Tibial nerve (tissue), 4 donors: ENCODE measurements around the gene FOXE3. TPM values are rescaled to one million over a fixed set of nuclear protein-coding genes. Genes with fewer than 3 reads are reported as not detected.

Source experiments
- DNase-seq, 2 donors: peaks; one replicate each; pipeline ENCODE4 v3.0.0-alpha.2; 2019; ENCODE audit warnings: low spot score in 2 of 2
- H3K27ac ChIP-seq, 4 donors: fragments of 200-600 bp; sonication (generic) in 3 of 4; one replicate each; pipeline ENCODE4 v1.5.1; 2017 to 2019; ENCODE audit warnings: mild to moderate bottlenecking in 1 of 4
- H3K27me3 ChIP-seq, 2 donors: fragments of 200-600 bp; sonication (generic) in 1 of 2; one replicate each; pipeline versions ENCODE4 v1.5.1 to v1.6.0; 2017 to 2019
- H3K36me3 ChIP-seq, 3 donors: fragments of 200-600 bp; sonication (generic); one replicate each; pipeline ENCODE4 v1.5.1; 2018 to 2019
- H3K4me1 ChIP-seq, 4 donors: fragments of 200-600 bp; sonication (generic) in 3 of 4; one replicate each; pipeline ENCODE4 v1.5.1; 2017 to 2019
- H3K4me3 ChIP-seq, 4 donors: fragments of 200-600 bp; sonication (generic) in 3 of 4; one replicate each; pipeline ENCODE4 v1.5.1; 2017 to 2019; ENCODE audit warnings: mild to moderate bottlenecking in 1 of 4, moderate library complexity in 1 of 4
- H3K9me3 ChIP-seq, 4 donors: fragments of 200-600 bp; sonication (generic) in 3 of 4; one replicate each; pipeline ENCODE4 v1.5.1; 2017 to 2019
- EP300 ChIP-seq, 2 donors: sonication (generic); formaldehyde crosslinking; IDR thresholded peaks; one replicate each; pipeline ENCODE4 v1.6.1; 2017; ENCODE audit warnings: antibody characterized with exemption in 2 of 2, mild to moderate bottlenecking in 1 of 2
- POLR2A ChIP-seq, 2 donors: fragments of 450-650 bp; IDR thresholded peaks; one replicate each; pipeline ENCODE4 v1.6.1; 2017; ENCODE audit warnings: antibody characterized with exemption in 2 of 2, mild to moderate bottlenecking in 2 of 2, moderate library complexity in 2 of 2
- WGBS, 2 donors: methylation state at CpG; one replicate each; pipeline ENCODE4 v1.1.5; 2018; 5-methylcytosine and 5-hydroxymethylcytosine counted together
- total RNA-seq, 4 donors: library from RNA; depleted of rRNA; stranded (reverse); fragments of >200 nt; gene quantifications; one replicate each; pipeline ENCODE4 v1.1.0, GENCODE V29; 2016
- TF ChIP-seq, protein P1 (sequence below), 5 experiments: fragments of 200-600 bp in 3 of 5; fragments of 450-650 bp in 2 of 5; sonication (generic) in 3 of 5; IDR thresholded peaks; one replicate each; pipeline ENCODE4 v1.5.1; 2016 to 2019; ENCODE audit warnings: antibody characterized with exemption in 5 of 5, mild to moderate bottlenecking in 3 of 5, moderate library complexity in 2 of 5

The FOXE3 gene
- total RNA-seq, 4 donors from 2014 or later, result 0.21 to 0.98 TPM; not detected in 2

DNA sequence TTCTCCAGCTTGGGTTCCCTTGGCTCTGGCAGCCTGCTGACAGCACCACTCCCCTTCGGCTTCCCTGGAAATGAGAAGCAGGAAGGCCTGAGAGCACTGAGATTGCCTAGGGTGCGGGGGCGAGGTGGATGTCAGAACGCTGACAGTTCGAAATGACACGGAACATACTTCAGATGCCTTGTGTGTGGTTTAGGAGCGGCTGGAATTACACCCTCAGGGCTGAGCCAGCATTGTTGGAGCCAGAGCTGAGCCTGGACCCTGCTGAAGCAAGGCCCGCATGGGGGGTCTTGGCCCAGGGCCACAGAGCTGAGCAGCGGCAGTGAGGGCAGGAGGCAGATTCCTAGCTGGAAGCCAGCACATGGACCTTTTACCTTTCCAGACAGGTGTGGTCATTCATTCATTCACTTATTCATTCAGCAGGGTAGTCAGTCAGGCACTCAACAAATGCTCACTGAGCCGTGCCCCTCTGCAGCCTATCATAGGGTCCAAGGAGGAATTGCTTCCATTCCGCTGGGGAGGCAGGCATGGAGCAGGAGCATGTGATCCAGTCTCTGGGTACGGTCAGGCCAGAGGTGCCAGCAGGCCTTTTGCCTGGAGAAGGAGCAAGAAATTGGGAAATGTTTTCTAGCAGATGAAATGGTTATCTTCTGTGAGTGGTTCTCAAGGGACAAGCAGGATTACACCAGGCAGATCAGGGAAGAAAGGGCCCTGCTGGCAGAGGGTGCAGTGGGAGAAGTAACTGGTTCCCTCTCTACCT lies 6.6 kb upstream of the FOXE3 start:
- no peak for DNase-seq
- no peaks in the 10 kb centered on the region for H3K36me3 ChIP-seq
- H3K9me3 ChIP-seq, result no peaks in the 10 kb centered on the region
- H3K4me1 ChIP-seq, result peaks cover 0 to 26% (median 0%) of the 10 kb centered on the region in 4 donors
- peak overlapping the region in 2 of 4 donors; percentile 34 to 60 for H3K27ac ChIP-seq
- peaks cover 0 to 2% of the 10 kb centered on the region in 2 donors for H3K27me3 ChIP-seq
- H3K4me3 ChIP-seq, result no peak overlapping the region
- 42 to 47% methylated on average over 12 of the region's 12 CpGs for WGBS, 2 donors
- TF ChIP-seq POLR2A (IDR thresholded peaks at IDR 0.05) (no peak), EP300 (IDR thresholded peaks at IDR 0.05) (peak in 1 of 2 donors; percentile 21)
- TF ChIP-seq, protein P1, sequence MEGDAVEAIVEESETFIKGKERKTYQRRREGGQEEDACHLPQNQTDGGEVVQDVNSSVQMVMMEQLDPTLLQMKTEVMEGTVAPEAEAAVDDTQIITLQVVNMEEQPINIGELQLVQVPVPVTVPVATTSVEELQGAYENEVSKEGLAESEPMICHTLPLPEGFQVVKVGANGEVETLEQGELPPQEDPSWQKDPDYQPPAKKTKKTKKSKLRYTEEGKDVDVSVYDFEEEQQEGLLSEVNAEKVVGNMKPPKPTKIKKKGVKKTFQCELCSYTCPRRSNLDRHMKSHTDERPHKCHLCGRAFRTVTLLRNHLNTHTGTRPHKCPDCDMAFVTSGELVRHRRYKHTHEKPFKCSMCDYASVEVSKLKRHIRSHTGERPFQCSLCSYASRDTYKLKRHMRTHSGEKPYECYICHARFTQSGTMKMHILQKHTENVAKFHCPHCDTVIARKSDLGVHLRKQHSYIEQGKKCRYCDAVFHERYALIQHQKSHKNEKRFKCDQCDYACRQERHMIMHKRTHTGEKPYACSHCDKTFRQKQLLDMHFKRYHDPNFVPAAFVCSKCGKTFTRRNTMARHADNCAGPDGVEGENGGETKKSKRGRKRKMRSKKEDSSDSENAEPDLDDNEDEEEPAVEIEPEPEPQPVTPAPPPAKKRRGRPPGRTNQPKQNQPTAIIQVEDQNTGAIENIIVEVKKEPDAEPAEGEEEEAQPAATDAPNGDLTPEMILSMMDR (IDR thresholded peaks at IDR 0.05), result no peak

DNA sequence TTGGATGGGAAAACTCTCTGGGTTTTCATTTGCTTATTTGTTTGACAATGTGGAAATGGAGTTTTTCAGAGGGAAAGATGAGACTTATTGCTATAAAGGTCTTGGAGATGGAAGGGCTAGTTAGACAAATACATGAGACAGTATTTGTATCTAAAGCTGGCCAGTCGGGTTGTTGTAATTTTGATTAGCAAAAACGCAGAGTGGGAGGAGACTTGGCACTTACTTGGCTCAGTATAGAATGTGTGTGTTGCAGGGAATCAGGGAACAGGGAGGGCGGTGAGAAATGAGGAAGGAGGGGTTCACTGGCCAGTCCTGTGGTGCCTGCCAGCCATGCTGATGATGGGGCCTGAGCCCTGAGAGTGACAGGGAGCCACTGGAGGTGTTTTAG lies 6.0 kb upstream of the FOXE3 start:
- H3K4me3 ChIP-seq, result no peak overlapping the region
- DNase-seq, result no peak
- TF ChIP-seq, protein P1 (IDR thresholded peaks at IDR 0.05), result no peak
- H3K36me3 ChIP-seq, result no peaks in the 10 kb centered on the region
- peaks cover 0 to 8% of the 10 kb centered on the region in 2 donors for H3K27me3 ChIP-seq
- peak overlapping the region in 1 of 4 donors; percentile 34 for H3K27ac ChIP-seq
- H3K9me3 ChIP-seq, result no peaks in the 10 kb centered on the region
- WGBS, 2 donors, result 56 to 59% methylated on average over 3 of the region's 3 CpGs
- peaks cover 0 to 26% (median 0%) of the 10 kb centered on the region in 4 donors for H3K4me1 ChIP-seq

DNA sequence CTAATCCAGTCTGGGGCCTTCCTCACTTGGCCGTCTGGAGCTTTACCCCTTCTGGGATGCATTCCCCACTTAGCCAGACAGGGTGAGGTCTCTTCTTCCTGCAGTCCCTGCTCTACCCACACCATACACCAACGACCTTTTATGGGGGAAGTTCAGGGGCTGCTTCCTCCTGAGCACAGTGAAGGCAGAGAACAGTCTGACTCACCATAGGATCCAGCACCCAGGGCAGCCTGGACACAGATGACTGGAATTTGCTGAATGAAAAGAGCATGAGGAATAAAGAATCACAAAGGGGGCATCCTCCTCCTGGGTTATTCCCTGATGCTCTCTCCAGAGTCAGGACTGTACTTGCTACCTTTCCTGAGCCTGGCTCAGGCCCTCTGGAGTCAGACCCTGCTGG lies 4.6 kb upstream of the FOXE3 start:
- Histone ChIP-seq H3K27me3 (peaks cover 0 to 18% of the 10 kb centered on the region in 2 donors), H3K4me3 (no peak overlapping the region), H3K9me3 (no peaks in the 10 kb centered on the region), H3K4me1 (peaks cover 0 to 27% (median 0%) of the 10 kb centered on the region in 4 donors), H3K27ac (no peak overlapping the region), H3K36me3 (no peaks in the 10 kb centered on the region)
- TF ChIP-seq POLR2A (IDR thresholded peaks at IDR 0.05) (no peak), EP300 (IDR thresholded peaks at IDR 0.05) (no peak)
- TF ChIP-seq, protein P1 (IDR thresholded peaks at IDR 0.05), result no peak
- WGBS, 2 donors, result 43 to 54% methylated on average over 2 of the region's 2 CpGs
- no peak for DNase-seq

DNA sequence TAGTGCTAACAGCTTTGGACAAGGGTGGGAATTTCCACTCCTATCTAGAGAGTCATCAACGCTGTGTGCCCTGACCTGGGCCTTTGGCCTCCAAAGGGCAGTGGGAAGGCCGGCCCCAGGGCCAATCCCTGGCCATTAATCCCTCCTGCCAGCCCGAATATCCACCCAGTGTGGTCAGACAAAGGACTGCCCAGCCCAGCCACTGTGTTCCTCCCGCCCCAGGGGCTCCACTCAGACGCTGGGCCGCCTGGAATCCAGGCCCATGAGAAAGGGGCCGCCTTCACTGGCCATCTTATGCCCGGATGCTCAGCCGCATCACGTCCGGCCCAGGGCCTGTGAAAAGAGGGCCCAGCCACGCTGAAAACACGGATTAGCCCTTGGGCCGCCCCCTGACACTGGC lies 3.6 kb upstream of the FOXE3 start:
- H3K4me1 ChIP-seq, result peaks cover 0 to 34% (median 0%) of the 10 kb centered on the region in 4 donors
- peaks cover 0 to 22% of the 10 kb centered on the region in 2 donors for H3K27me3 ChIP-seq
- H3K9me3 ChIP-seq, result no peaks in the 10 kb centered on the region
- no peak overlapping the region for H3K4me3 ChIP-seq
- no peak for TF ChIP-seq POLR2A (IDR thresholded peaks at IDR 0.05)
- no peak for TF ChIP-seq EP300 (IDR thresholded peaks at IDR 0.05)
- TF ChIP-seq, protein P1 (IDR thresholded peaks at IDR 0.05), result no peak
- 71% methylated on average over 14 of the region's 14 CpGs; no CpG with 5 or more reads in 1 of the 2 donors for WGBS, 2 donors
- H3K36me3 ChIP-seq, result no peaks in the 10 kb centered on the region
- no peak for DNase-seq
- peak overlapping the region in 1 of 4 donors; percentile 26 for H3K27ac ChIP-seq
